ENCODE measurements around the gene NLRC5.

GRCh38 chr16:56981729-56982271 is 7.6 kb upstream of the NLRC5 start:
- TF ChIP-seq POLR2A (IDR thresholded peaks at IDR 0.05): no peak
- TF ChIP-seq, protein P1, sequence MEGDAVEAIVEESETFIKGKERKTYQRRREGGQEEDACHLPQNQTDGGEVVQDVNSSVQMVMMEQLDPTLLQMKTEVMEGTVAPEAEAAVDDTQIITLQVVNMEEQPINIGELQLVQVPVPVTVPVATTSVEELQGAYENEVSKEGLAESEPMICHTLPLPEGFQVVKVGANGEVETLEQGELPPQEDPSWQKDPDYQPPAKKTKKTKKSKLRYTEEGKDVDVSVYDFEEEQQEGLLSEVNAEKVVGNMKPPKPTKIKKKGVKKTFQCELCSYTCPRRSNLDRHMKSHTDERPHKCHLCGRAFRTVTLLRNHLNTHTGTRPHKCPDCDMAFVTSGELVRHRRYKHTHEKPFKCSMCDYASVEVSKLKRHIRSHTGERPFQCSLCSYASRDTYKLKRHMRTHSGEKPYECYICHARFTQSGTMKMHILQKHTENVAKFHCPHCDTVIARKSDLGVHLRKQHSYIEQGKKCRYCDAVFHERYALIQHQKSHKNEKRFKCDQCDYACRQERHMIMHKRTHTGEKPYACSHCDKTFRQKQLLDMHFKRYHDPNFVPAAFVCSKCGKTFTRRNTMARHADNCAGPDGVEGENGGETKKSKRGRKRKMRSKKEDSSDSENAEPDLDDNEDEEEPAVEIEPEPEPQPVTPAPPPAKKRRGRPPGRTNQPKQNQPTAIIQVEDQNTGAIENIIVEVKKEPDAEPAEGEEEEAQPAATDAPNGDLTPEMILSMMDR (IDR thresholded peaks at IDR 0.05): no peak
